Stomach (tissue), 9 donors: ENCODE data around the gene TCN2. TPM values are rescaled to one million over a fixed set of nuclear protein-coding genes. Genes with fewer than 3 reads are reported as not detected.
A peak's percentile ranks its signal among the peaks of the same experiment; 100 is the strongest.

ENCODE experiments used
- DNase-seq, 2 donors: peaks; one replicate each; pipeline versions ENCODE4 v3.0.0 to v3.0.0-alpha.2; 2013 to 2019
- H3K27ac ChIP-seq, 5 donors: fragments of 200-600 bp in 4 of 5; sonication (generic) in 4 of 5; one replicate each; pipeline ENCODE4 v1.5.1; 2013 to 2019; ENCODE audit warnings: mild to moderate bottlenecking in 1 of 5, moderate library complexity in 1 of 5
- H3K27me3 ChIP-seq, 3 donors: fragments of 200-600 bp; sonication (generic); one replicate each; pipeline ENCODE4 v1.5.1; 2017 to 2019; ENCODE audit warnings: mixed run types in 1 of 3
- H3K36me3 ChIP-seq, 4 donors: fragments of 200-600 bp; sonication (generic); 1 replicate in 3 of 4; 2 replicates in 1 of 4; pipeline ENCODE4 v1.5.1; 2016 to 2019
- H3K4me1 ChIP-seq, 4 donors: fragments of 200-600 bp; sonication (generic); one replicate each; pipeline ENCODE4 v1.5.1; 2016 to 2019
- H3K4me3 ChIP-seq, 4 donors: fragments of 200-600 bp; sonication (generic) in 3 of 4; one replicate each; pipeline ENCODE4 v1.5.1; 2016 to 2019; ENCODE audit warnings: mild to moderate bottlenecking in 1 of 4
- H3K9me3 ChIP-seq, 4 donors: fragments of 200-600 bp; sonication (generic); one replicate each; pipeline ENCODE4 v1.5.1; 2016 to 2019
- CTCF ChIP-seq, 7 experiments: fragments of 450-650 bp in 4 of 7; fragments of 200-600 bp in 3 of 7; sonication (generic) in 3 of 7; IDR thresholded peaks; one replicate each; pipeline ENCODE4 v1.5.1; 2016 to 2019; ENCODE audit warnings: antibody characterized with exemption in 7 of 7, control low read depth in 2 of 7, mild to moderate bottlenecking in 1 of 7
- EP300 ChIP-seq: sonication (generic); formaldehyde crosslinking; IDR thresholded peaks from one replicate; pipeline ENCODE4 v1.6.1; 2017; ENCODE audit warnings: antibody characterized with exemption
- POLR2A ChIP-seq, 4 donors: fragments of 450-650 bp; IDR thresholded peaks; one replicate each; pipeline ENCODE4 v1.6.1; 2016; ENCODE audit warnings: antibody characterized with exemption in 4 of 4, control low read depth in 2 of 4, mild to moderate bottlenecking in 1 of 4, moderate library complexity in 1 of 4
- POLR2AphosphoS5 ChIP-seq, 3 donors: sonication (generic); formaldehyde crosslinking; IDR thresholded peaks; one replicate each; pipeline ENCODE4 v1.6.1; 2016; ENCODE audit warnings: antibody characterized with exemption in 3 of 3
- WGBS, 5 donors: extraction: QIAGEN DNeasy Blood & Tissue Kit in 3 of 5; methylation state at CpG; one replicate each; pipeline versions ENCODE4 v1.1.5 to v1.1.7; 2013 to 2018; 5-methylcytosine and 5-hydroxymethylcytosine counted together
- intact Hi-C: fragments of 100-400 bp; cut with DNase I; formaldehyde crosslinking; loops from one replicate; pipeline ENCODE4 v1.15.1; 2023; ENCODE audit warnings: low total_unique reads
- polyA plus RNA-seq, 3 donors: library from polyadenylated mRNA; stranded (reverse); fragments of 200-250 nt; gene quantifications; one replicate each; pipeline ENCODE4 v1.2.3, GENCODE V29; 2013
- total RNA-seq, 5 donors: library from RNA; depleted of rRNA; stranded (reverse); fragments of >200 nt; gene quantifications; one replicate each; pipeline versions ENCODE4 v1.1.0 to v1.2.3, GENCODE V29; 2014 to 2016
- donor health status: healthy with polysubstance abuse.
- donor health status: Bipolar disorder and iron deficiency.
- donor health status: healthy.

The TCN2 gene
- total and polyA plus RNA-seq, 8 donors: 1.4 to 16.3 (median 4.2) TPM

GRCh38 chr22:30643055-30643875 lies 36.3 kb downstream of the TCN2 start:
- Histone ChIP-seq H3K9me3 (no peaks in the 10 kb centered on the region), H3K27ac (no peak overlapping the region), H3K27me3 (no peaks in the 10 kb centered on the region), H3K4me1 (peaks cover 0 to 18% (median 9%) of the 10 kb centered on the region in 4 donors), H3K4me3 (no peak overlapping the region), H3K36me3 (peaks cover 0 to 12% (median 10%) of the 10 kb centered on the region in 4 donors)
- 74 to 84% (median 78%) methylated on average over 16 of the region's 16 CpGs for WGBS, 5 donors
- no peak for DNase-seq
- TF ChIP-seq EP300 (no peak), POLR2A (IDR thresholded peaks at IDR 0.05) (no peak), CTCF (IDR thresholded peaks at IDR 0.05) (no peak), POLR2AphosphoS5 (IDR thresholded peaks at IDR 0.05) (no peak)
- intact Hi-C loops: no loop called here

- TF ChIP-seq POLR2A (IDR thresholded peaks at IDR 0.05) (no peak), CTCF (IDR thresholded peaks at IDR 0.05) (no peak), EP300 (no peak), POLR2AphosphoS5 (IDR thresholded peaks at IDR 0.05) (no peak)
- Histone ChIP-seq H3K4me3 (no peak overlapping the region), H3K9me3 (no peaks in the 10 kb centered on the region), H3K27ac (peak overlapping the region in 2 of 5 donors; percentile 6 to 52), H3K36me3 (peaks cover 0 to 12% (median 10%) of the 10 kb centered on the region in 4 donors), H3K4me1 (peaks cover 9 to 36% (median 30%) of the 10 kb centered on the region in 4 donors), H3K27me3 (no peaks in the 10 kb centered on the region)
- no peak for DNase-seq
- WGBS, 5 donors: 92 to 95% (median 93%) methylated on average over 14 to 25 of the region's 25 CpGs
- intact Hi-C loops: no loop called here
Measured at GRCh38 chr22:30646518-30647160, 39.7 kb downstream of the TCN2 start.

GRCh38 chr22:30647536-30647935 lies 40.6 kb downstream of the TCN2 start:
- intact Hi-C loops: no loop called here
- Histone ChIP-seq H3K27ac (no peak overlapping the region), H3K4me3 (no peak overlapping the region), H3K9me3 (no peaks in the 10 kb centered on the region), H3K4me1 (peaks cover 9 to 36% (median 30%) of the 10 kb centered on the region in 4 donors), H3K36me3 (peaks cover 0 to 12% (median 10%) of the 10 kb centered on the region in 4 donors), H3K27me3 (no peaks in the 10 kb centered on the region)
- DNase-seq: no peak
- 81 to 91% (median 88%) methylated on average over 3 of the region's 3 CpGs for WGBS, 5 donors
- no peak for TF ChIP-seq POLR2A (IDR thresholded peaks at IDR 0.05)
- TF ChIP-seq EP300: no peak
- no peak for TF ChIP-seq CTCF (IDR thresholded peaks at IDR 0.05)
- TF ChIP-seq POLR2AphosphoS5 (IDR thresholded peaks at IDR 0.05): no peak

- TF ChIP-seq CTCF (IDR thresholded peaks at IDR 0.05): no peak
- TF ChIP-seq POLR2AphosphoS5 (IDR thresholded peaks at IDR 0.05): peak in 1 of 3 donors; percentile 18
- DNase-seq: peak in 1 of 2 donors; percentile 72
- Histone ChIP-seq H3K27me3 (no peaks in the 10 kb centered on the region), H3K36me3 (peaks cover 0 to 12% (median 10%) of the 10 kb centered on the region in 4 donors), H3K27ac (peak overlapping the region; percentile 8 to 69 (median 52)), H3K4me3 (no peak overlapping the region), H3K9me3 (no peaks in the 10 kb centered on the region), H3K4me1 (peaks cover 9 to 32% (median 27%) of the 10 kb centered on the region in 4 donors)
- WGBS, 5 donors: 57 to 83% (median 72%) methylated on average over 3 of the region's 3 CpGs
- intact Hi-C loops: no loop called here
Measured at GRCh38 chr22:30648825-30649224, 41.9 kb downstream of the TCN2 start.
